NCI-H2029 treated with DMSO at 0.1 percent for 48 hours (cell line): ENCODE results near the gene ATG2A.
A peak's percentile ranks its signal among the peaks of the same experiment; 100 is the strongest.
"Not testable (repeated sequence)": the region's sequence is repeated elsewhere in the genome, so short reads cannot be mapped to it uniquely, and the experiment has no call there.

Experiments used
- DNase-seq: peaks from one replicate; lab custom pipeline; 2025; lab: John Stamatoyannopoulos, UW

The ATG2A gene

GRCh38 chr11:64854534-64855502 lies 62.2 kb downstream of the ATG2A start:
- no peak for DNase-seq

- DNase-seq: no peak
Observed at GRCh38 chr11:64854157-64854533, 62.9 kb downstream of the ATG2A start.

DNA sequence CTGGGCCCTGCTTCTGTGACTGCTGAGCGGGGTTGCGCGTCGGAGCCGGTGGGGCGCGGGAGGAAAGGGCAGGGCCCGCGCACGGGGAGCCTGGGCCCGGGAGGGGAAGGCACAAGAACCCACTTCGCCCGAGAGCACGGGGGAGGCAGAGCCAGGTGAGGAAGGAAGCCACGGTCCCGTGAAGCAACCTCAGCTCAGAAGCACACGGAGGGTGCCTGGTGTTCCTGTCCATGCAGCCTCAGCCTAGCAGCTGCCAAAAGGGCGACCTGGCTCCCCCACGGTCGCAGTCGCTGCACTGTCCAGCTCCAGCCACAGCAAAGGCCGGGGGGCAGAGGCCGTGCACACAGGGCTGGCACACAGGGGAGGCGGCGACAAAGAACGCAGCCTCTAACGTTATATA lies 63.3 kb downstream of the ATG2A start:
- DNase-seq: no peak

- DNase-seq: no peak
Observed at GRCh38 chr11:64852804-64853509, 64.1 kb downstream of the ATG2A start.

GRCh38 chr11:64851831-64852351 lies 65.1 kb downstream of the ATG2A start:
- DNase-seq: no peak

- DNase-seq: no peak
Observed at GRCh38 chr11:64850979-64851567, 65.9 kb downstream of the ATG2A start.

DNA sequence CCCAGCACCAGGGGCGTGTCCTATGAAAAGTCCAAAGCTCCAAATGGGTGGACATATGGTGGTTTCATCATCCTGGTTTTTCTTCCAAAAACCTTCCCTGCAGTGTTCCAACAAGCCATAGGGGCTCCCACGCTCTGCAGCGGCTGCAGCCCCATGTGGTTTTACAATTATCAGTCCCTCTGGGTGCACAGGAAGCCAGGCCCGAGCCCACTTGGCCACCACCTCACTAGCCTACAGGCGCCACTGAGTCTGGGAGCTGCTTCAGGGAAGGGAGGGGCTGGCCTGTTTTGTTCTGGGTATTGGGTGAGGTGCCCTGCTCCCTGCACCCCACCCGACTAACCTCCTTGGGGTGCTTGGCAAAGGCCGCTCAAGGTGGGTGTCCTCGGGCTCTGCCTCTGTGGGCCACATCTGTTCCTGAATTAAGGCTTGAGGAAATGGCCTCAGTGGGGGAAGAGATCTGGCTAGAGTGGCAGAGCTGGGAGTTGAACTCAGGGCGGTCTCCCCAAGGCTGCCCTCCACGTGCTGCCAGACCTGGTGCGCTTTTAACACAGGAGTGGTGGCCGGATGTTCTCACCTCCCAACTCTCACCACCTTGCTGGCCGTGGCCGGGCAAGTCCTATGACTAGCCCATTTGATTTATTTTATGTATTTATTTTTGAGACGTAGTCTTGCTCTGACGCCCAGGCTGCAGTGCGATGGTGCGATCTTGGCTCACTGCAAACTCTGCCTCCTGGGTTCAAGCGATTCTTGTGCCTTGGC lies 67.2 kb downstream of the ATG2A start:
- no peak for DNase-seq

DNA sequence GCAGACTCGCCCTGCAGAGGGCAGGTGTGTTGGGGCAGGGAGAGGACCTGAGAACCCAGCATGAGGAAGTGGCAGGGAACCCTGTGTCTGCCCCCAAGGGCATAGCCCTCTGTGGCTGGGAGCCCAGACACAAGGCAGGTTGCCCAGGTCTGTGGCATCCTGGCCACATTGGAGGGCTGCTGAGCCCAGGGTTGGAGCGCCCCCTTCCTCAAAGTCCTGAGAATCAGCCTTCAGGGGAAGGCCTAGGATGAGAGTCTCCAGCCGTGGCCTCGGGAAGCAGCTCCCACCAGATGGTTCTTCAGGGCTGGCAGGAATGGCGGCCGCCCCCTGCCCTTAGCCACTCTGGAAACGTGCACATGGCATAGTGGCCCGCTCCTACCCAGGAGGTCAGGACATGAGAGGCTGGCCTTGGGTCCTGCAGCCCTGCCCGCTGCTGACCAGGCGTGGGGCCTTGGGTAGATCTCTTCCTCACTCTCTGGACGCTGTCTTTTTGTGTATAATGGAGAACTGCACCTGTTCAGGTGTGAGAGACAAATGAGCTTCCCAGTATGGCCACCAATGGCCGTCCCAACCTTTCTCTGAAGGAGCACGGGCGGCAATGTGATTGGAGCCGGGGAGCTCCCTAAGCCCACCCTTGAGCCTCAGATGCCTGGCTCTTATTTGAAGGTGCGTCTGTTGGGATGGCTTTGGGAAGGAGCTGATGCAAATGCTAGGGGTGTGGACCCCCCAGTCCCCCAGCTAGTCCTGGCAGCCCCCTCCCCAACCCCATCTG lies 68.0 kb downstream of the ATG2A start:
- DNase-seq: no peak

GRCh38 chr11:64848214-64848825 lies 68.7 kb downstream of the ATG2A start:
- DNase-seq: no peak

DNA sequence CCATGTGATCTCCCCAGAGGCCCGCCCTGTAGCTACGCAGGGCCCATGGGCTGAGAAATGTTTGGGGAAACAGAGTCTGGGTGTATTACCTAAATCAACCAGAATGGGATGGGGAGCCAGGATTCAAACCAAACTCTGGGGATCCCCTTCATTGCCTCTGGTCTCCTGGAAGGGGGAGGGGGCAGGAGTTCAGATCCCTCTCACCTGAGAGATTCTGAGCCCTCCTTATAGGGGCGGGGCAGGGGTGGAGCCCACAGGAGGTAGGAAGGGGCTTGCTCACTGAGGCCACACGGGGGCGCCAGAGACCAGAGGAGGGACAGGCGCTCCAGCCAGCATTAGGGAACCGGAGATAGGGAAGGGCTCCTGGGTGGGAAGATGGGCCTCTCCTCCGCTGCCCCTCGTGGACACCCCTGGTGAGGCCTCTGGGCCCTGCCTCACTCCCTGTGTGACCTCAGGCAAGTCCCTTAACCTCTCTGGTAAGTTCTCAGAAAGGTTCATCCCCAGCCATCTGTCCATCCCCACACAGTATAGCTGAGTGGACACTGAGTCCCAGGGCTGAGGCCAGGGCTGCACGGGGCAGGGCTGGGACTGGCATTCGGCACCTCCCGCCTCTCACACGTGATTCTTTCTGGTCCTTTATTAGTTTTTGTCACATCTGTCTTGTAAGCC lies 69.9 kb downstream of the ATG2A start:
- DNase-seq: peak; percentile 90

- not testable (repeated sequence) for DNase-seq
Observed at GRCh38 chr11:64845776-64846129, 71.3 kb downstream of the ATG2A start.

DNA sequence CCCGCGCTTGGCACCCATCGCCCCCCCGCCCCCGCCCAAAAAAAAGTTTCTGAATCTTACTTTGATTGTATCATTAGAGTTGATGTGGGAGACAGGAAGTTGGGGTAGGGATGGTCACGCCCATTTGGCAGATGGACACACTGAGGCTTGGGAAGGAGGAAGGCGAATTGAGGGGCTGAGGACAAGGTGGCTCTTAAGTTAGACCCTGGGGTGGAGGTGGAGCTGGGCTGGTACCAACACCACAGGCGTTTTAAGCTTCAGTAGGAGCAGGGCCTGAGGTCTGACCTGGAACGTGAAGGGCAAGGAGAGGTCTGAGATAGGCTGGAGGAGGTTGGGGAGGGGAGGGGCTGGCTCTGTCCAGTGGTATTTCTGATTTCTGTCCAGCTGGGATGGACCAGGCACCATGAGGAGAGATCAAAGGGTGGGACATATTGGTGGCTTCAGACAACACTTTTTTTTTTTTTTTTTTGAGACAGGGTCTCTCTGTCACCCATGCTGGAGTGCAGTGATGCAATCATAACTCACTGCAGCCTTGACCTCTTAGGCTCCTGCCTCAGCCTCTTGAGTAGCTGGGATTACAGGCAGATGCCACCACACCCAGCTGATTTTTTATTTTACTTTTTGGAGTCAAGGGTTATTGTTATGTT lies 71.8 kb downstream of the ATG2A start:
- DNase-seq: peak; percentile 17
